Measurements from ENCODE around the gene GMPS. TPM values are rescaled to one million over a fixed set of nuclear protein-coding genes. Genes with fewer than 3 reads are reported as not detected.

Gene GMPS
- total RNA-seq, 1 donor from 2014 or later, result 279 TPM

- no peaks in the 10 kb centered on the region for H3K27me3 Mint-ChIP-seq (ENCODE audit: insufficient read depth, low read depth)
- H3K79me2 ChIP-seq (ENCODE audit: low read depth), result no peaks in the 10 kb centered on the region
- peaks cover 34% of the 10 kb centered on the region for H3K36me3 Mint-ChIP-seq
- H3K27me3 ChIP-seq, result no peaks in the 10 kb centered on the region
- H3K9ac ChIP-seq, result no peak overlapping the region
- no peak overlapping the region for H3K4me2 ChIP-seq
- H3F3A ChIP-seq (ENCODE audit: low read depth), result no peaks in the 10 kb centered on the region
- no peak for DNase-seq (ENCODE audit: low spot score)
- H4K20me1 ChIP-seq (ENCODE audit: low read depth), result no peaks in the 10 kb centered on the region
- no peak overlapping the region for H3K4me3 ChIP-seq
- H3K27ac ChIP-seq, result no peak overlapping the region
- no peaks in the 10 kb centered on the region for H3K9me3 ChIP-seq (ENCODE audit: low read depth)
- H3K27ac Mint-ChIP-seq, result no peak overlapping the region
- H3K4me1 Mint-ChIP-seq, result no peaks in the 10 kb centered on the region
- no peak overlapping the region for H2AFZ ChIP-seq (replicated peaks)
- peaks cover 22% of the 10 kb centered on the region for H3K36me3 ChIP-seq
- no peak overlapping the region for H3K4me3 Mint-ChIP-seq
- H3K9me3 Mint-ChIP-seq, result no peaks in the 10 kb centered on the region
- TF ChIP-seq EZH2phosphoT487 (IDR thresholded peaks at IDR 0.05) (no peak), EZH2 (IDR thresholded peaks at IDR 0.05) (no peak)
- TF ChIP-seq, protein P1, sequence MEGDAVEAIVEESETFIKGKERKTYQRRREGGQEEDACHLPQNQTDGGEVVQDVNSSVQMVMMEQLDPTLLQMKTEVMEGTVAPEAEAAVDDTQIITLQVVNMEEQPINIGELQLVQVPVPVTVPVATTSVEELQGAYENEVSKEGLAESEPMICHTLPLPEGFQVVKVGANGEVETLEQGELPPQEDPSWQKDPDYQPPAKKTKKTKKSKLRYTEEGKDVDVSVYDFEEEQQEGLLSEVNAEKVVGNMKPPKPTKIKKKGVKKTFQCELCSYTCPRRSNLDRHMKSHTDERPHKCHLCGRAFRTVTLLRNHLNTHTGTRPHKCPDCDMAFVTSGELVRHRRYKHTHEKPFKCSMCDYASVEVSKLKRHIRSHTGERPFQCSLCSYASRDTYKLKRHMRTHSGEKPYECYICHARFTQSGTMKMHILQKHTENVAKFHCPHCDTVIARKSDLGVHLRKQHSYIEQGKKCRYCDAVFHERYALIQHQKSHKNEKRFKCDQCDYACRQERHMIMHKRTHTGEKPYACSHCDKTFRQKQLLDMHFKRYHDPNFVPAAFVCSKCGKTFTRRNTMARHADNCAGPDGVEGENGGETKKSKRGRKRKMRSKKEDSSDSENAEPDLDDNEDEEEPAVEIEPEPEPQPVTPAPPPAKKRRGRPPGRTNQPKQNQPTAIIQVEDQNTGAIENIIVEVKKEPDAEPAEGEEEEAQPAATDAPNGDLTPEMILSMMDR (IDR thresholded peaks at IDR 0.05), result no peak
- H3K4me1 ChIP-seq, result no peaks in the 10 kb centered on the region
These were observed 47.3 kb downstream of the GMPS start for GRCh38 chr3:155917781-155918180.

DNA sequence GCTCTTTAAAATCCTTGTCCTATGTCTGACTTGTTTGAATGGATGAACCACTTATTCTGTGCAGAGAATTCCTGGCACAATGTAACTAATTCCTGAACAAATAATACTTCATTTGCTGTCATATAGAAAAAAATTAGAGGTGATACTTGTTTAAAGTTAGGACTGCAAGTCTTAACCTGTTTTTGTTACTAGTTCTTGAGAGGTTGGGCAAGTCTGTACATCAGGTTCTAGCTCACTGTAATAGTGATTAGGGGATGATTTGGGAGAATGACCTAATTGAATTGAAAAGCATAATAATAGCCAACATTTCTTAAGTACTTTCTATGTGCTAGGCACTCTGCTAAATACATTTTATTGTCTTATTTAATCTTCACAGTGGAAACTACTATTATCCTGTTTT, 49.3 kb downstream of the GMPS start:
- Histone ChIP-seq H3K4me1 (no peaks in the 10 kb centered on the region), H4K20me1 (ENCODE audit: low read depth) (peaks cover 7% of the 10 kb centered on the region), H3K27me3 (no peaks in the 10 kb centered on the region), H3K79me2 (ENCODE audit: low read depth) (no peaks in the 10 kb centered on the region), H3K27ac (no peak overlapping the region), H3K4me2 (no peak overlapping the region), H3K4me3 (no peak overlapping the region), H3F3A (ENCODE audit: low read depth) (no peaks in the 10 kb centered on the region), H3K36me3 (peaks cover 28% of the 10 kb centered on the region), H2AFZ (replicated peaks) (no peak overlapping the region), H3K9ac (no peak overlapping the region), H3K9me3 (ENCODE audit: low read depth) (no peaks in the 10 kb centered on the region)
- no peaks in the 10 kb centered on the region for H3K9me3 Mint-ChIP-seq
- no peaks in the 10 kb centered on the region for H3K27me3 Mint-ChIP-seq (ENCODE audit: insufficient read depth, low read depth)
- H3K27ac Mint-ChIP-seq, result no peak overlapping the region
- TF ChIP-seq, protein P1 (IDR thresholded peaks at IDR 0.05), result no peak
- TF ChIP-seq EZH2 (IDR thresholded peaks at IDR 0.05), result no peak
- no peak for TF ChIP-seq EZH2phosphoT487 (IDR thresholded peaks at IDR 0.05)
- H3K4me1 Mint-ChIP-seq, result no peaks in the 10 kb centered on the region
- H3K4me3 Mint-ChIP-seq, result no peak overlapping the region
- H3K36me3 Mint-ChIP-seq, result peaks cover 32% of the 10 kb centered on the region
- no peak for DNase-seq (ENCODE audit: low spot score)

- Histone ChIP-seq H3K9ac (no peak overlapping the region), H3K79me2 (ENCODE audit: low read depth) (no peaks in the 10 kb centered on the region), H3F3A (ENCODE audit: low read depth) (no peaks in the 10 kb centered on the region), H3K4me2 (no peak overlapping the region), H3K9me3 (ENCODE audit: low read depth) (no peaks in the 10 kb centered on the region), H4K20me1 (ENCODE audit: low read depth) (peaks cover 7% of the 10 kb centered on the region), H3K27me3 (no peaks in the 10 kb centered on the region), H3K4me3 (no peak overlapping the region), H3K4me1 (no peaks in the 10 kb centered on the region), H3K36me3 (peaks cover 33% of the 10 kb centered on the region), H2AFZ (replicated peaks) (no peak overlapping the region), H3K27ac (no peak overlapping the region)
- Mint-ChIP-seq H3K4me1 (no peaks in the 10 kb centered on the region), H3K27me3 (ENCODE audit: insufficient read depth, low read depth) (no peaks in the 10 kb centered on the region), H3K9me3 (no peaks in the 10 kb centered on the region), H3K27ac (no peak overlapping the region), H3K4me3 (no peak overlapping the region), H3K36me3 (peaks cover 30% of the 10 kb centered on the region)
- TF ChIP-seq EZH2 (IDR thresholded peaks at IDR 0.05) (no peak), EZH2phosphoT487 (IDR thresholded peaks at IDR 0.05) (no peak)
- TF ChIP-seq, protein P1 (IDR thresholded peaks at IDR 0.05), result no peak
- no peak for DNase-seq (ENCODE audit: low spot score)
These were observed 51.0 kb downstream of the GMPS start for GRCh38 chr3:155921486-155921885.

Data from neural progenitor cell (in vitro differentiated cells).